ENCODE measurements around the gene PTCD1.

PTCD1 gene

GRCh38 chr7:99385564-99385963 is 53.0 kb downstream of the PTCD1 start:
- TF ChIP-seq CTCF (IDR thresholded peaks at IDR 0.05; ENCODE audit: low read depth, low read length, missing control alignments), result no peak
- no peak for DNase-seq (ENCODE audit: extremely low read depth, low read depth)
- no peak overlapping the region for H3K4me3 ChIP-seq (replicated peaks; ENCODE audit: low read depth, low read length)

GRCh38 chr7:99384523-99384922 is 54.1 kb downstream of the PTCD1 start:
- no peak for TF ChIP-seq CTCF (IDR thresholded peaks at IDR 0.05; ENCODE audit: low read depth, low read length, missing control alignments)
- no peak for DNase-seq (ENCODE audit: extremely low read depth, low read depth)
- H3K4me3 ChIP-seq (replicated peaks; ENCODE audit: low read depth, low read length), result no peak overlapping the region

GRCh38 chr7:99383791-99384370 is 54.7 kb downstream of the PTCD1 start:
- no peak overlapping the region for H3K4me3 ChIP-seq (replicated peaks; ENCODE audit: low read depth, low read length)
- TF ChIP-seq CTCF (IDR thresholded peaks at IDR 0.05; ENCODE audit: low read depth, low read length, missing control alignments), result no peak
- no peak for DNase-seq (ENCODE audit: extremely low read depth, low read depth)

- H3K4me3 ChIP-seq (replicated peaks; ENCODE audit: low read depth, low read length), result no peak overlapping the region
- DNase-seq (ENCODE audit: extremely low read depth, low read depth), result no peak
- no peak for TF ChIP-seq CTCF (IDR thresholded peaks at IDR 0.05; ENCODE audit: low read depth, low read length, missing control alignments)
Measured at GRCh38 chr7:99383203-99383602, 55.4 kb downstream of the PTCD1 start.

GRCh38 chr7:99381664-99382075 is 56.9 kb downstream of the PTCD1 start:
- no peak overlapping the region for H3K4me3 ChIP-seq (replicated peaks; ENCODE audit: low read depth, low read length)

GRCh38 chr7:99380823-99381663 is 57.6 kb downstream of the PTCD1 start:
- H3K4me3 ChIP-seq (replicated peaks; ENCODE audit: low read depth, low read length), result no peak overlapping the region
- TF ChIP-seq CTCF (IDR thresholded peaks at IDR 0.05; ENCODE audit: low read depth, low read length, missing control alignments), result no peak
- DNase-seq (ENCODE audit: extremely low read depth, low read depth), result no peak

More at GRCh38 chr7:99381664-99382075, 56.9 kb downstream of the PTCD1 start:
- no peak for TF ChIP-seq CTCF (IDR thresholded peaks at IDR 0.05; ENCODE audit: low read depth, low read length, missing control alignments)
- DNase-seq (ENCODE audit: extremely low read depth, low read depth), result no peak

All from HFF-Myc (cell line).